CD4-positive, alpha-beta T cell treated with Interleukin-4 for 1 hour (primary cell): ENCODE data around the gene TOLLIP.
"Not testable (repeated sequence)": the region's sequence is repeated elsewhere in the genome, so short reads cannot be mapped to it uniquely, and the experiment has no call there.

Experiments used
- DNase-seq, 2 donors: peaks; one replicate each; pipeline ENCODE4 v3.0.0-alpha.2; 2020 to 2022

The TOLLIP gene

GRCh38 chr11:1343391-1344055 lies 34.1 kb upstream of the TOLLIP start:
- no peak for DNase-seq

- no peak for DNase-seq
These were observed 33.5 kb upstream of the TOLLIP start for GRCh38 chr11:1342946-1343345.

GRCh38 chr11:1341928-1342524 lies 32.6 kb upstream of the TOLLIP start:
- DNase-seq = no peak

GRCh38 chr11:1341226-1341625 lies 31.8 kb upstream of the TOLLIP start:
- DNase-seq = not testable (repeated sequence)

- peak in 1 of 2 donors; percentile 1 for DNase-seq
These were observed 30.7 kb upstream of the TOLLIP start for GRCh38 chr11:1340111-1340510.

- no peak for DNase-seq
These were observed 29.7 kb upstream of the TOLLIP start for GRCh38 chr11:1339066-1339675.

GRCh38 chr11:1338201-1339065 lies 29.0 kb upstream of the TOLLIP start:
- peak in 1 of 2 donors; percentile 30 for DNase-seq

- peak in 1 of 2 donors; percentile 20 for DNase-seq
These were observed 28.2 kb upstream of the TOLLIP start for GRCh38 chr11:1337647-1338007.

- peak; percentile 44 to 57 for DNase-seq
These were observed 27.6 kb upstream of the TOLLIP start for GRCh38 chr11:1336836-1337646.

GRCh38 chr11:1335811-1336761 lies 26.7 kb upstream of the TOLLIP start:
- peak; percentile 61 to 62 for DNase-seq

- no peak for DNase-seq
These were observed 25.9 kb upstream of the TOLLIP start for GRCh38 chr11:1335264-1335810.

- DNase-seq = no peak
These were observed 24.4 kb upstream of the TOLLIP start for GRCh38 chr11:1333860-1334259.

- no peak for DNase-seq
These were observed 23.8 kb upstream of the TOLLIP start for GRCh38 chr11:1333091-1333772.

- no peak for DNase-seq
These were observed 21.0 kb upstream of the TOLLIP start for GRCh38 chr11:1330473-1330872.

GRCh38 chr11:1327064-1327460 lies 17.6 kb upstream of the TOLLIP start:
- DNase-seq = no peak

- DNase-seq = no peak
These were observed 17.1 kb upstream of the TOLLIP start for GRCh38 chr11:1326435-1327063.

- no peak for DNase-seq
These were observed 14.3 kb upstream of the TOLLIP start for GRCh38 chr11:1323774-1324173.

- no peak for DNase-seq
These were observed 8.6 kb upstream of the TOLLIP start for GRCh38 chr11:1317993-1318392.

GRCh38 chr11:1317432-1317831 lies 8.0 kb upstream of the TOLLIP start:
- DNase-seq = no peak
